Measurements from ENCODE around the gene BAZ2B.

The BAZ2B gene

GRCh38 chr2:159561786-159562185, 54.6 kb downstream of the BAZ2B start:
- H3K9ac ChIP-seq (ENCODE audit: low read length): no peak overlapping the region
- H3K36me3 ChIP-seq (ENCODE audit: insufficient read depth, low read length): no peaks in the 10 kb centered on the region
- no peak overlapping the region for H3K27ac ChIP-seq (ENCODE audit: low read depth, low read length, poor library complexity, severe bottlenecking)
- no peaks in the 10 kb centered on the region for H3K9me2 ChIP-seq (ENCODE audit: low read depth, low read length)
- no peak overlapping the region for H3K4me3 ChIP-seq (ENCODE audit: low read depth, low read length, poor library complexity, severe bottlenecking)
- H3K4me2 ChIP-seq (ENCODE audit: low read length): no peak overlapping the region
- H3K27me3 ChIP-seq (ENCODE audit: insufficient read depth, low read length): no peaks in the 10 kb centered on the region
- no peaks in the 10 kb centered on the region for H3K9me3 ChIP-seq (ENCODE audit: low read length)
- TF ChIP-seq CTCF (IDR thresholded peaks at IDR 0.05; ENCODE audit: low read length) (no peak), EZH2 (IDR thresholded peaks at IDR 0.05; ENCODE audit: borderline replicate concordance, low read length) (no peak)
- no peaks in the 10 kb centered on the region for H4K20me1 ChIP-seq (ENCODE audit: insufficient read depth, low read length)
- no peaks in the 10 kb centered on the region for H3K79me2 ChIP-seq (ENCODE audit: insufficient read depth, low read length)
- H3F3A ChIP-seq (ENCODE audit: insufficient read depth, low read length): no peaks in the 10 kb centered on the region
- H3K4me1 ChIP-seq (ENCODE audit: insufficient read depth, low read length, severe bottlenecking): no peaks in the 10 kb centered on the region
- no peak overlapping the region for H2AFZ ChIP-seq (ENCODE audit: low read length)

- Histone ChIP-seq H3K27me3 (ENCODE audit: insufficient read depth, low read length) (no peaks in the 10 kb centered on the region), H3K9ac (ENCODE audit: low read length) (no peak overlapping the region), H3F3A (ENCODE audit: insufficient read depth, low read length) (no peaks in the 10 kb centered on the region), H3K9me3 (ENCODE audit: low read length) (no peaks in the 10 kb centered on the region), H3K4me1 (ENCODE audit: insufficient read depth, low read length, severe bottlenecking) (no peaks in the 10 kb centered on the region), H4K20me1 (ENCODE audit: insufficient read depth, low read length) (no peaks in the 10 kb centered on the region), H3K4me2 (ENCODE audit: low read length) (no peak overlapping the region), H2AFZ (ENCODE audit: low read length) (no peak overlapping the region), H3K27ac (ENCODE audit: low read depth, low read length, poor library complexity, severe bottlenecking) (no peak overlapping the region), H3K79me2 (ENCODE audit: insufficient read depth, low read length) (no peaks in the 10 kb centered on the region), H3K4me3 (ENCODE audit: low read depth, low read length, poor library complexity, severe bottlenecking) (no peak overlapping the region), H3K9me2 (ENCODE audit: low read depth, low read length) (no peaks in the 10 kb centered on the region), H3K36me3 (ENCODE audit: insufficient read depth, low read length) (no peaks in the 10 kb centered on the region)
- TF ChIP-seq EZH2 (IDR thresholded peaks at IDR 0.05; ENCODE audit: borderline replicate concordance, low read length) (no peak), CTCF (IDR thresholded peaks at IDR 0.05; ENCODE audit: low read length) (no peak)
Measured at GRCh38 chr2:159561242-159561641, 55.1 kb downstream of the BAZ2B start.

GRCh38 chr2:159559034-159559433, 57.3 kb downstream of the BAZ2B start:
- Histone ChIP-seq H3F3A (ENCODE audit: insufficient read depth, low read length) (no peaks in the 10 kb centered on the region), H3K27me3 (ENCODE audit: insufficient read depth, low read length) (no peaks in the 10 kb centered on the region), H3K9me2 (ENCODE audit: low read depth, low read length) (no peaks in the 10 kb centered on the region), H3K9me3 (ENCODE audit: low read length) (no peaks in the 10 kb centered on the region), H3K4me1 (ENCODE audit: insufficient read depth, low read length, severe bottlenecking) (no peaks in the 10 kb centered on the region), H3K4me2 (ENCODE audit: low read length) (no peak overlapping the region), H3K36me3 (ENCODE audit: insufficient read depth, low read length) (no peaks in the 10 kb centered on the region), H2AFZ (ENCODE audit: low read length) (no peak overlapping the region), H4K20me1 (ENCODE audit: insufficient read depth, low read length) (no peaks in the 10 kb centered on the region), H3K79me2 (ENCODE audit: insufficient read depth, low read length) (no peaks in the 10 kb centered on the region), H3K9ac (ENCODE audit: low read length) (no peak overlapping the region), H3K27ac (ENCODE audit: low read depth, low read length, poor library complexity, severe bottlenecking) (no peak overlapping the region), H3K4me3 (ENCODE audit: low read depth, low read length, poor library complexity, severe bottlenecking) (no peak overlapping the region)
- no peak for TF ChIP-seq CTCF (IDR thresholded peaks at IDR 0.05; ENCODE audit: low read length)
- TF ChIP-seq EZH2 (IDR thresholded peaks at IDR 0.05; ENCODE audit: borderline replicate concordance, low read length): no peak
